ENCODE results near the gene PIGT.

DNA sequence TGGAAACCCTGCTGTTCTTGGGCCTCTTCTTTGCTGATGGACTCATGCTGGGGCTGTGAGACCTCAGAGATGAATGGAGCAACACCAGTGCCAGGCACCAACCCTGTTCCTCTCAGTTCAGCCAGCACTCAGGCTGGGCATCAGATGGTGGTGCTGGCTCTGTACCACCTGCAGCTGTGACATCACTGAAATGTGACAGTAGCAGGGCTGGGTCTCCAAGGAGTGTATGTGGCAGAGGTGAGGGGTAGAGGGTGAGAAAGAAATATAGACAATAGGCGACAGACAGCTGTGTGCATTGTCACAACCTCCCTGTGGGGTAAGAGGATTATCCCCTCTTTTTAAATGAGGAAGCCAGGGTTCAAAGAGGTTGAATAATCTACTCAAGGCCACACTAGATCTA, 37.8 kb upstream of the PIGT start, which contains the start of gene TP53TG5:
- TF ChIP-seq EP300 (IDR thresholded peaks at IDR 0.05; ENCODE audit: borderline replicate concordance), result no peak
- TF ChIP-seq CREB1 (IDR thresholded peaks at IDR 0.05; ENCODE audit: low read depth), result no peak
- TF ChIP-seq EGR1 (IDR thresholded peaks at IDR 0.05), result no peak
- no peak for TF ChIP-seq TEAD4 (IDR thresholded peaks at IDR 0.05)
- no peak for TF ChIP-seq TAF1 (IDR thresholded peaks at IDR 0.05; ENCODE audit: low read depth)
- TF ChIP-seq, protein P1, sequence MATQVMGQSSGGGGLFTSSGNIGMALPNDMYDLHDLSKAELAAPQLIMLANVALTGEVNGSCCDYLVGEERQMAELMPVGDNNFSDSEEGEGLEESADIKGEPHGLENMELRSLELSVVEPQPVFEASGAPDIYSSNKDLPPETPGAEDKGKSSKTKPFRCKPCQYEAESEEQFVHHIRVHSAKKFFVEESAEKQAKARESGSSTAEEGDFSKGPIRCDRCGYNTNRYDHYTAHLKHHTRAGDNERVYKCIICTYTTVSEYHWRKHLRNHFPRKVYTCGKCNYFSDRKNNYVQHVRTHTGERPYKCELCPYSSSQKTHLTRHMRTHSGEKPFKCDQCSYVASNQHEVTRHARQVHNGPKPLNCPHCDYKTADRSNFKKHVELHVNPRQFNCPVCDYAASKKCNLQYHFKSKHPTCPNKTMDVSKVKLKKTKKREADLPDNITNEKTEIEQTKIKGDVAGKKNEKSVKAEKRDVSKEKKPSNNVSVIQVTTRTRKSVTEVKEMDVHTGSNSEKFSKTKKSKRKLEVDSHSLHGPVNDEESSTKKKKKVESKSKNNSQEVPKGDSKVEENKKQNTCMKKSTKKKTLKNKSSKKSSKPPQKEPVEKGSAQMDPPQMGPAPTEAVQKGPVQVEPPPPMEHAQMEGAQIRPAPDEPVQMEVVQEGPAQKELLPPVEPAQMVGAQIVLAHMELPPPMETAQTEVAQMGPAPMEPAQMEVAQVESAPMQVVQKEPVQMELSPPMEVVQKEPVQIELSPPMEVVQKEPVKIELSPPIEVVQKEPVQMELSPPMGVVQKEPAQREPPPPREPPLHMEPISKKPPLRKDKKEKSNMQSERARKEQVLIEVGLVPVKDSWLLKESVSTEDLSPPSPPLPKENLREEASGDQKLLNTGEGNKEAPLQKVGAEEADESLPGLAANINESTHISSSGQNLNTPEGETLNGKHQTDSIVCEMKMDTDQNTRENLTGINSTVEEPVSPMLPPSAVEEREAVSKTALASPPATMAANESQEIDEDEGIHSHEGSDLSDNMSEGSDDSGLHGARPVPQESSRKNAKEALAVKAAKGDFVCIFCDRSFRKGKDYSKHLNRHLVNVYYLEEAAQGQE (IDR thresholded peaks at IDR 0.05; ENCODE audit: low read depth), result no peak
- no peak for TF ChIP-seq RAD21 (IDR thresholded peaks at IDR 0.05; ENCODE audit: low read depth)
